GM23338 (cell line): ENCODE data around the gene ACHE.

Experiments
- CTCF ChIP-seq, 2 experiments: fragments of 200-600 bp in 1 of 2; sonication (generic) in 1 of 2; conservative IDR thresholded peaks; 2 replicates each; pipeline versions ENCODE4 v1.5.1 to v1.6.1; 2016 to 2017; ENCODE audit warnings: antibody characterized with exemption in 2 of 2, low read depth in 2 of 2, mild to moderate bottlenecking in 2 of 2, moderate library complexity in 1 of 2
- EZH2 ChIP-seq: fragments of 200-600 bp; sonication (generic); IDR thresholded peaks from one replicate; pipeline ENCODE4 v1.8.0; 2017; ENCODE audit warnings: antibody characterized with exemption, mild to moderate bottlenecking, low read depth; ENCODE audit not compliant: unreplicated experiment
- POLR2AphosphoS5 ChIP-seq: IDR thresholded peaks from 2 replicates; pipeline ENCODE4 v1.6.1; 2016; ENCODE audit warnings: antibody characterized with exemption, low read depth
- REST ChIP-seq: IDR thresholded peaks from one replicate; pipeline ENCODE4 v1.6.1; 2018; ENCODE audit warnings: antibody characterized with exemption; ENCODE audit not compliant: unreplicated experiment

GRCh38 chr7:100901921-100902332, 6.2 kb upstream of the ACHE start:
- no peak for TF ChIP-seq CTCF (conservative IDR thresholded peaks at IDR 0.05; ENCODE audit: low read depth in 2 of 2)
- no peak for TF ChIP-seq EZH2
- no peak for TF ChIP-seq REST
- no peak for TF ChIP-seq POLR2AphosphoS5
